NCI-H2081 treated with DMSO at 0.1 percent for 48 hours (cell line): Measurements from ENCODE around the gene NCOA7.
"Not testable (repeated sequence)": the region's sequence is repeated elsewhere in the genome, so short reads cannot be mapped to it uniquely, and the experiment has no call there.

ENCODE experiments used
- DNase-seq: peaks from one replicate; lab custom pipeline; 2025; lab: John Stamatoyannopoulos, UW

NCOA7 gene

DNA sequence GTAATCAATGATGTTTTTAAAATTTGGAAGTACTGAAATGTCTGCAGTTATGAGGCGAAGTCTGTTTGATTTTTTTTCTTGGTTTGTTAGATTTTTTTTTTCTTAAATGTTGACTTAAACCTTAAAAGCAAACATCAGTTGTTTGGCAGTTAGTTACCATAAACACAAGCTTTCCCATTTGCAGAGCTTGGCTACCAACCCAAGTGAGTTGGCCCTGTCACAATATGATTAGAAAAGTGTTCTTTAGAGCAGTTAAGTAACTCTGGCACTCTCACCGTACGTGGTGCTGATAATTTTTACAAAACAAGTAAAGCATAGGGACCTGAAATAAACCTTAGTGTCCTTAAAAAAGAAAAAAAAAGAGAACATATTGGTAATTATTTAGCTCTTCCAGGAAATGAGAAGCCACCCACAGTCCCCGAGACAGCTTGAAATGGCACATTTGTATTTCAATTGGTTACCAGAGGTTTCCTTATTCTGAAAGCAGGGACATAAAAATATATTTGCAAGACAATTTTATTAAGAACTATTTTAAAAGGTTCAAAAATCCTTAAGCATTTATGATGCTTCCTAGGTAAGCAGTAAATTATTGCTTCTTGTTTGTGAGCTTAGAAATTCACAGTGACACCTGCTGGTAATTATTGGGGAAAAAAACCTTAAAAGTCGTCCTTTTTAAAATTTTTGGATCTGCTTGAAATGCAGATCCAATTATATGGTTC lies 37.4 kb upstream of the NCOA7 start:
- DNase-seq = no peak

DNA sequence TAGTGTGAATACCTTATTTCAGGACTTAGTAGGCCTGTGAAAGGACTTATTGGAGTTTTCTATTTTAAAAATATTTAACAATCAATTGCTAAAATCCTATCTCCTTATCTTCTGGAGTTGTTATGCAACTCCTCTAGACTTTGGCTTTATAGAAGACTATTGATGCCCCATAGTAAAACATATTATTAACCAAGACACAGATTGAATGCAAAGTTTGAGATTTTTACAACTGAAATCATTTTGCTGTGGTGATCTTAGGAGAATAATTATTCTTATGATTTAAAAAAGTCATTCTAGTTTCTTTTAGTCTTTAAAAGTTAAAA lies 36.9 kb upstream of the NCOA7 start:
- DNase-seq = no peak

DNA sequence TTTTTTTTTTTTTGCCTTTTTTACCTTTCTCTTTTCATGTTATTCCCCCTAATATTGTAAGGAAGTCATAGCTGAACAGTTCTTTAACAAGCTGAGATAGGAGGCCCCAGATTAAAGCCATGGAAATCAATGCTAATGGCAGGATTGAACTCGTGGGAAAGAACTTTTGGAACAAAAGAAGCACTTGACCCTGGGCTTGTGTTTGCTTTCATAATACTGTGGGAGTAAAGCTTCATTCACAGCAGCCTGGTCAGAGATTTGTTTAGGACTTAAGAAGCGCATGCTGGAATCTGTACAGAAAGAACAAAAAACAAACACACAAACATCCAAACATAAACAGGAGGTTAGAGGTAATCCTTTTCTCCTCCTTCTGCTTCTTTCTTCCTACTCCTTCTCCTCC lies 36.2 kb upstream of the NCOA7 start:
- DNase-seq = no peak

DNA sequence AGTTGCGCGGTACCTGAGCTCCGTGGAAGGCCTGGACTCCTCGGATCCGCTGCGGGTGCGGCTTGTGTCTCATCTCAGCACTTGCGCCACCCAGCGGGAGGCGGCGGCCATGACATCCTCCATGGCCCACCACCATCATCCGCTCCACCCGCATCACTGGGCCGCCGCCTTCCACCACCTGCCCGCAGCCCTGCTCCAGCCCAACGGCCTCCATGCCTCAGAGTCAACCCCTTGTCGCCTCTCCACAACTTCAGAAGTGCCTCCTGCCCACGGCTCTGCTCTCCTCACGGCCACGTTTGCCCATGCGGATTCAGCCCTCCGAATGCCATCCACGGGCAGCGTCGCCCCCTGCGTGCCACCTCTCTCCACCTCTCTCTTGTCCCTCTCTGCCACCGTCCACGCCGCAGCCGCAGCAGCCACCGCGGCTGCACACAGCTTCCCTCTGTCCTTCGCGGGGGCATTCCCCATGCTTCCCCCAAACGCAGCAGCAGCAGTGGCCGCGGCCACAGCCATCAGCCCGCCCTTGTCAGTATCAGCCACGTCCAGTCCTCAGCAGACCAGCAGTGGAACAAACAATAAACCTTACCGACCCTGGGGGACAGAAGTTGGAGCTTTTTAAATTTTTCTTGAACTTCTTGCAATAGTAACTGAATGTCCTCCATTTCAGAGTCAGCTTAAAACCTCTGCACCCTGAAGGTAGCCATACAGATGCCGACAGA lies 31.4 kb upstream of the NCOA7 start:
- DNase-seq = no peak

GRCh38 chr6:125759959-125760457 lies 30.8 kb upstream of the NCOA7 start:
- no peak for DNase-seq

DNA sequence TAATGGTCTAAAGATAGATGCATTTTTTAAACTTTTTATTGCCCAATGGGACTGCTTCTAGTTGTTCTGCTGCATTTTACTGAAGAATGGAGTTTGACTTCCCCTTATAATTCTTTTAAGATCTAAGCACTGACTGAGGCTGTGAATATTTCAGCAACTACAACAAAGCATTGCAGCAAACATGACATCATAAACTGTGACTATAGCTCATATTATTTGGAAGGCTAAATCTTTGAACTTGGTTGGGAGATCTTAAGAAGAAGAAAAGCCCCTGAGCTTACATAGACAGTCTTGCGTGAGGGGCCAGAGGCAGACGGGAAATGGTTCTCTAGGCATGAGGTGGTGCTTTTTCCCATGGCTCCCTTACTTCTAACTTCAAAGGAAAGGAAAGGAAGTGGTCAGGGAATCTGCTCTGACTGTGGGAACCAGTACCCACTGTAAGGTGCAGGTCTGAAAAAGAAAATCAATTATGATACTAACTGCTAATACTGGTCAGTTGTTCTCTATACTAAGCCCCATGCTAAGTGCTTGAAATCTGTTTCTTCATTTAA lies 26.6 kb upstream of the NCOA7 start:
- no peak for DNase-seq

DNA sequence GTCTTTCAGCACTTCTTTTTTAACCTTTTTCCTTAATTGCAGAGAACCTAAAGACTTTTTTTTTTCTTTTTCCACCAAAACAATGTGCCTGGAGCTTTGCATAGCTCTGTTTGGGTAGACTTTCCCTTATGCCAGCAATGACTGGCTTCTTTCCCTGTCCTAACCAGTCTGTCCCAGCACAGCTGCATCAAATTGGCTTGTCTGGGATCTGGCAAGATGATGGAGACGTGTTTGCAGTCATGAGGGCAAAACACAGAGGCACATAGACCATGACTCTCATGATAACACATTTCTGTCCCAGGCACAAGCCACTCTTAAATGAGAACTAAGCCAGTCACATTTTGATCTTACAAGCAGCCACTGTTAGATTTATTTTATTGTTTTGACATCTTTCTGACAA lies 24.8 kb upstream of the NCOA7 start:
- no peak for DNase-seq

- DNase-seq = no peak
Observed at GRCh38 chr6:125766641-125767040, 24.1 kb upstream of the NCOA7 start.

DNA sequence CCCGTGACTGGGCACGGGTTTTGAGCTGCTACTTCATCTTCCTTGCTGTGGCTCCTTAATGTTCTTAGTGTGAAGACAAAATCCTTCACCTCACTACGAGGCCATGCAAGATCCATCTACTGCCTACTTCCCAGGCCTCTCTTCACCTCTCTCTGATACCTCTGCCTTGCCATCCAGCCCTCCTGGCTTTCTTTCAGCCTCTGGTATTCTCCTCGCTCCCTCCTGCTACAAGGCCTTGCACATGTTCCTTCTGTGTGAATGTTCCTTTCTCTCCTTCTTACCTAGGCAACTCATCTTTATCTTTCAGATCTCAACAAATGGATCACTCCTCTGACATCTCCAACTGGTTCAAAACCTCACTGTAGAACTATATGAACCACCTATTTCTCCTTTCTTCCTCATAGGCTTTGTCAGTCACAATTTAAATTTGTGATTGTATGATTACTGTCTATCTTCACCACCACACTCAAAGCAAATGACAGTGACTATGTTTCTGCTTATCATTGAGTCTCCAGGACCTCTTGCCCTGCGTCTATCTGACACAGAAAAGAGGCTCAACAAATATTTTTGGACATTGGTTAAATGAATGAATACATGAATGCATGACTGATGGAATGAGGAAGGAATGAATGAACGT lies 21.5 kb upstream of the NCOA7 start:
- no peak for DNase-seq

DNA sequence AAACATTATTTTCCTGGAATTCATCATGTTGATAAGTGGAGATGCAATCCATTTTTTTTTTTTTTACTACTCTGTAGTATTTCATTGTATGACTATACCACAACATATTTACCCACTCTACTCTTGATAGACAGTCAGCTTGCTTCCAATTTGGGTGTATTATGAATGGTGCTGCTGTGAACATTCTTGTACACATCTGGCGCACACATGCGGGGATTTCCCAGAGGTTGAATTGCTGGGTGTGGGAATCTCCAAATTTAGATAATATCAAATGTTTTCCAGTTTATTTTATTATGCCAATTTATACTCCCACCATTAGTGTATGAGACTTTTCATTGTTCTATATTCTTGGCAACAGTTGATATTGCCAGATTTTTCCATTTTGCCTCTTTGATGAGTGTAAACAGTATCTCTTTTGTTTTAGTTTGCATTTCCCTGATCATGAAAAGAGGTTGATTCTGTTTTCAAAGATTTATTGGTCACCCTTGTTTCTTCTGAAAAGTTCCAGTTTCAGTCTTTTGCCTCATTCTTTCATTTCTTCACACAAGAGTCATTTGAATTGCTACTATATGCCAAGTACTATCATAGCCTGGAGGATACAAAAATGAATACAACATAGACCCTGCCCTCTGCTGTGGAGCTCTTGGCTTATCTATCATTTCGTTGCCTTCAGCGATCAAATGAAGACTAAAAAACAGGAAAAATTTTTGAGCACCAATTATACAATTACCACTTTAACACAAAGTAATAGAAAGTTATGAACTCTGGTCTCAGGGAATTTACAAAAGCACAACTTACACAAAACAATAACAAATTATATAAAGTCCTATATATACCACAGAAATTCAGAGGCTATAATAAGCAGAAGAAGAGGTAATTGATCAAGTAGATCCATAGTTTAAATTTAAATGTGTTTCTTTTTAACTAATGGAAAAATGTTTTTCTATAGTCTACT lies 17.1 kb upstream of the NCOA7 start:
- no peak for DNase-seq

DNA sequence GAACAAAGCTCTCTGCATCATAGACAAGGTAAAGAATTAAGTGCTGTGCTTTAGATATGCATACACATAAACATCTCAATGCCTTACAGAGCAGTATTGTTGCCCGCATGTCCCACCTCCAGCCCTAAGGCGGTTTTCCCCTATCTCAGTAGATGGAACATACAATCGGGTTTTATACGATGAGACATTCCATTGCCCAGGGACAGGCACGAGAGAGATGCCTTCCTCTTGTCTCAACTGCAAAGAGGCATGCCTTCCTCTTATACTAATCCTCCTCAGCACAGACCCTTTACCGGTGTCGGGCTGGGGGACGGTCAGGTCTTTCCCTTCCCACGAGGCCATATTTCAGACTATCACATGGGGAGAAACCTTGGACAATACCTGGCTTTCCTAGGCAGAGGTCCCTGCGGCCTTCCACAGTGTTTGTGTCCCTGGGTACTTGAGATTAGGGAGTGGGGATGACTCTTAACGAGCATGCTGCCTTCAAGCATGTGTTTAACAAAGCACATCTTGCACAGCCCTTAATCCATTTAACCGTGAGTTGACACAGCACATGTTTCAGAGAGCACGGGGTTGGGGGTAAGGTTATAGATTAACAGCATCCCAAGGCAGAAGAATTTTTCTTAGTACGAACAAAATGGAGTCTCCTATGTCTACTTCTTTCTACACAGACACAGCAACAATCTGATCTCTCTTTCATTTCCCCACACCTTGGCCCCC lies 14.5 kb upstream of the NCOA7 start:
- DNase-seq = not testable (repeated sequence)

- peak; percentile 84 for DNase-seq
Observed at GRCh38 chr6:125779924-125780539, 10.7 kb upstream of the NCOA7 start.

GRCh38 chr6:125780540-125781313 lies 10.0 kb upstream of the NCOA7 start:
- DNase-seq = no peak

- no peak for DNase-seq
Observed at GRCh38 chr6:125781314-125781868, 9.4 kb upstream of the NCOA7 start.

DNA sequence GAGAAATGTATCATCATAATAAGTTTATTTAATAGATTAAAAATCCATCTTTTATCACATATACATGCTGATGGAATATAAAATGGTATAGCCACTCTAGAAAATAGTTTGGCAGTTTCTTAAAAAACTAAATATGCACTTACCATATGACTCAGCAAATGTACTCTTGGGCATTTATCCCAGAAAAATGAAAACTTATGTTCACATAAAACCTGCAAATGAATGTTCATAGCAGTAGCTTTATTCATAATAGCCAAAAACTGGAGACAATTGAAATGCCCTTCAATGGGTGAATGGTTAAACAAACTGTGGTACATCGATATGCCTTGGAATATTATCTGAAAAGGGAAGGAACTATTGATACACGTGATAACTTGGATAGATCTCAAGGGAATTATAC lies 6.4 kb upstream of the NCOA7 start:
- DNase-seq = no peak

- no peak for DNase-seq
Observed at GRCh38 chr6:125787791-125788190, 3.0 kb upstream of the NCOA7 start.

GRCh38 chr6:125789167-125789566 lies 1.6 kb upstream of the NCOA7 start:
- no peak for DNase-seq

DNA sequence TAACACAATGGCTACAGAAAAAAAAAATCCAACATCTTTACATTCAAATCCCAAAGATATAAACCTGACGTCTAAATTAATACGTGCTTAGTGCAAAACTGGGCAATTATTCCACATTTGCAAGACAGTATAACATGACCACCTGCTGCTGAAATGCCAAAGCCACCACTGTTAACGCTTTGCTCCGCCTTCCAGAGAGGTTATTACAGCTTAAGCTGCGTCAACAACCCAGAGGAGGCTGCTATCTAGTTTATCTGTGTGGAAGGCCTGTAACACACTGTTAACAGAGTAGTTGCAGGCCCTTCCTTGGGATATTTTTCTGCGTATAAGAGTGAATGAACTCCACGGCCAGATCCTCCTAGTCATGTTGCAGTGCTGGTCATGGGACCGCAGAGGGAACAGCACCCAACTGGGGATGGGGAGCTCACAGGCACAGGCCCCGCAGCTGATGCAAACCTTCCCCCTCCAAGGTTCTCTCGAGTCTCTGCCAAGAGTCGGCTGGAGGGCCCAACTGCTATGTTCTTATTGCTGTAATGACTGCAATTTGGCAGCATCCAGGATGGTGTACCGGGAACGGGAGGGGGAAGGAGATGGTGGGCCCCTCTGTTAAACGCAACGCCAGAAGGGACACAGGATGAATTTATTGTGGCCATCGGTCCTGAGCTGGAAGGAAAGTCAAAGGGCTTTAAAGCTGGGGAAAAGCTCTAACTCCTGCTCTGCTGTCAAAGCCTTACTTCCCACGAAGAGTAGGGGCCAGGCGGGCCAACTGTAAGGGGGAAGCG lies 993 bp upstream of the NCOA7 start:
- no peak for DNase-seq
